ENCODE results near the gene RASA2. TPM values are rescaled to one million over a fixed set of nuclear protein-coding genes. Genes with fewer than 3 reads are reported as not detected.
"Not testable (repeated sequence)": the region's sequence is repeated elsewhere in the genome, so short reads cannot be mapped to it uniquely, and the experiment has no call there.

The RASA2 gene
- total RNA-seq, 1 experiment from 2014 or later = 14.0 TPM

DNA sequence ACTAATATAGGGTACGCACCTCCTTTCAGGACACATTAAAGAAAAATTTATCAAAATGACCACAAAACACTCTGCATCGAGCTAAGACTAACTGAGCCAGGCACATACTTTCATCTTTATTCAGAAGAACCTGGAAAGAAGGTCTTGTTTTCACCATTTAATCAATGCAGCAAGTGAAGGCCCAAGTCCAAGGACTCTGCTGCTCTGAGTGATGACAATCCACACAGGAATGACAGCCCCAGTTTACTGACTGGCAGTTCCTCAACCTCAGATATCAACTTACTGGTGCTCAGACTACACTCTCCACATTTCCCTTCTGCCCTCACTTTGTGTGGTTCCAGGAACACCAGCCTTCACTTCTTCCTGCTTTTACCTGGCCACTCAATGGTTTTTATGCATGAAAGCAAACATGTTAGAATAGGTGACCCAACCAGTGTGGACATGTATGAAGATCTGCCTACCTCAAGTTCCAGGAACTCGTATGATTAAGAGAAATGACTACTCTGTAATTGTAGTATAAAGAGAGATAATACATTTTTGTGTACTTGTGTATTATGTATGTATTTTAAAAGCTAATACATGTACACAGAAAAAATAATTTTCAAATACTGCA, 29.1 kb upstream of the RASA2 start:
- peak; percentile 47 for DNase-seq (ENCODE audit: low read depth)

DNA sequence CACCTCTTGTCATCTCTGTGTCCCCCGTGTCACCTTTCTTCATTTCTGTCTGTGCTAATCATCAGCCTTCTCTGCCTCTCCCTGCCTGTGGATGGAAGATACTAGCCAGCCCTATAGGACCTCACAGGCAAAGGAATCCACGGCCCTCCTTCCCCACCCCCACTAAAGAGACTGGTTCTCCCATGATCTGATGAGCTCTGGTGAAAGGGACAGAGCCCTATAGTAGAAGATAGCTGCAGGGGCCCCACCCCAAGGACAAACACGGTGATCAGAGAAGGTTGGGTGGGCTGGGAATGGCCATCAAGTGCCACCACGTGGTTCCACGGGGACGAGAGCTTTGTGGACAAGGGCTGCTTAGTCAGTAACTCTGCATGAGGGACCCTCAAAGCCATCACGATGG, 27.8 kb upstream of the RASA2 start:
- no peak for DNase-seq (ENCODE audit: low read depth)

DNA sequence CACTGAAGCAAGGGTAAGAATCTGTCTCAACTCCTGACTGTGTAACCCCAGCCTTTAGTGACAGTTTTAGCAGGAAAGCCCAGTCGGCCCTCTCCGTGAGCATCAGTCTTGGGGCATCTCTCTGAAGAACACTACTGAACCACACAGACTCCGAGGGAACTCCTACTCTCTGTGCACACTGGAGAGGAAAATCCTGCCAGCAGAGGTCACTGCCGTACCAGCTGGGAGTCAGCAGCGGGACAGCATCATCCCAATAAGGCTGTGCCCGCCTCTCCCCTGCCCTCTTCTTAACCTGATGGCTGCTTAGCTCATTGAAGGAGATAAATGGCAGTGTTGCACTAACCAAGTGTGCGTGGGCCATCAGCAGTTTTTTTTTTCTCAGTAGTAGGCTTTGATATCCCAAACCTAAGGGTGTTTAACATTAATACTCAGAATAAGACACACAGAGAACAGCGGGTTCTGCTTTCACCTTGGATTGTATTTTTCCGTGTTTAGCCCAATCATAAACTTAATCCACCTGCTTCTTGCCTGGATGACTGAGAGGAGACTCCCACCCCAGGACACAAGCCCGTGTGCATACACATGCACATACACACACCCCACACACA, 26.6 kb upstream of the RASA2 start:
- DNase-seq (ENCODE audit: low read depth) = peak; percentile 87

DNA sequence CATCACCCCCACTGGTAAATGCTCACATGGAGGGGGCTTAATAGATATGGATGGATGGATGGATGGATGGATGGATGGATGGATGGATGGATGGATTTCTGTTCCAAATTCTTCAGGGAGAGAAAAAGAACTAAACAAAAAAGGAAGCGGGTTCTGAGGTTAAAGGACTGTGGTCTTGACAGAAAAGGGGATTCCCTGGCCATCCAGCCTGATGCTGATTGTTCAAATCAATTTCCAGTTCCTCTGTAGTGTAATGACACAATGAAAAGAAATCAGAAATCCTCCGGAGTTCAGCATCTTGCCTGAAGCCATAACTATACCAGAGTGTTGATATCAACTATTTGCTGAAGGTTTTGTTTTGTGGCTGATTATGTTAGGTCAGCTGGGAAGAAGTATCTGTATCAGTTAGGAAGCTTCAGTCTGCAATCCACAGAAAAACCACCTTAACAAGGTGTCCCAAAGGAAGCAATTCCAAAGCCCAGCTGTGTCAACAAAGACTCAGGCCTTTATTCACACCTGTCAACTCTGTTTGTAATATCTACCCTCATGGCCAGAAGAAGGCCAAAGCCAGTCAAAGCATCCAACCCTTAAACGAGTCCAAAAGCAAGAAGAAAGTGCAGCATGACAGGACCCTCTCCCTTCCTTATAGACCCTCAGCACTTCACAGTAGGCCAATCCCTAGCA, 24.5 kb upstream of the RASA2 start:
- no peak for DNase-seq (ENCODE audit: low read depth)

DNA sequence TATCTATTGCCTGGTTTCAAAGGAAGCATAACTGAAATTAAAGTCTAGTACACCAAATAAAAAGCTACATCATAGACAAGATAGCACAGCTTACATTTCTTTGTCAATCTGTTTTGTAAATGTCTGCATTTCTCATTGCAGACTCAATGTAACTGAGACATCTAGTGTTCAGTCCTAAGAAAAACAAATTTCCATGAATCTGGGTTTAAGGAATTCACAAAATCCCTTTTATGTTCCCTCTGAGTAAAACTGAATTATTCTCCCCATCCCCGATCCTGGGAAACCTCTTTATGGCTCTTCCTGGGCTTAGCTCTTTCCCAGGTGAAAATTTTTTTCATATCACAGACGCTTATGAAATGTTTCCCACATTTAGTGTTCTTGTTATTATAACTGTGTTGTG, 21.6 kb upstream of the RASA2 start:
- no peak for DNase-seq (ENCODE audit: low read depth)

DNA sequence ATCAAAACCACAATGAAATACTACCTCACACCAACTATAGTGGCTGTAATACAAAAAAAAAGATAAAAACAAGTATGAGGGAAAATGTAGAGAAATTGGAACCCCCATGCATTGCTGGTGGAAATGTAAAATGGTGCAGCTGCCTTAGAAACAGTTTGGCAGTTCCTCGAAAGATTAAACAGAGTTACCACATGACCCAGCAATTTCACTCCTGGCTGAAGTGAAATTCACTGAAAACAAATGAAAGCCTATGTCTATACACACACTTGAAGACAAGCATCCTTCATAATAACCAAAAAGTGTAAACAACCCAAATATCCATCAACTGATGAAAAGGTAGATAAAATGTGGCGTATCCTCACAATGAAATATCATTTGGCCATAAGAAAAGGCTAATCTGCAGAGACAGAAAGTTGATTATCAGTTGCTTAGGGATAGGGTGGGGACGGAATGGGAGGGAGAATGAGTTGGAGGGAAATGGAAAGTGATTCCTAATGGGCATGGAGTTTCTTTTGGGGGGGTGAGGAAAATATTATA, 20.1 kb upstream of the RASA2 start:
- no peak for DNase-seq (ENCODE audit: low read depth)

DNA sequence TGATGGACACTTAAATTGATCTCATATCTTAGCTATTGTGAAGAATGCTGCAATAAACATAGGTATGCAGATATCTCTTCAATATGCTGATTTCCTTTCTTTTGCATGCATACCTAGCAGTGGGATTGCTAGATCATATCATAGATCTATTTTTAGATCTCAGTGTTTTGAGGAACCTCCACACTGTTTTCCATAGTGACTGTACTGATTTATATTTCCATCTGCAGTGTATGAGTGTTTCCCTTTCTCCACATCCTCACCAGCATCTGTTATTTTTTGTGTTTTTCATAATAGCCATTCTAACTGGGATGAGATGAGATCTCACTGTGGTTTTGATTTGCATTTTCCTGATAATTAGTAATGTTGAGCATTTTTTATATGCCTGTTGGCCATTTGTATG, 17.1 kb upstream of the RASA2 start:
- no peak for DNase-seq (ENCODE audit: low read depth)

DNA sequence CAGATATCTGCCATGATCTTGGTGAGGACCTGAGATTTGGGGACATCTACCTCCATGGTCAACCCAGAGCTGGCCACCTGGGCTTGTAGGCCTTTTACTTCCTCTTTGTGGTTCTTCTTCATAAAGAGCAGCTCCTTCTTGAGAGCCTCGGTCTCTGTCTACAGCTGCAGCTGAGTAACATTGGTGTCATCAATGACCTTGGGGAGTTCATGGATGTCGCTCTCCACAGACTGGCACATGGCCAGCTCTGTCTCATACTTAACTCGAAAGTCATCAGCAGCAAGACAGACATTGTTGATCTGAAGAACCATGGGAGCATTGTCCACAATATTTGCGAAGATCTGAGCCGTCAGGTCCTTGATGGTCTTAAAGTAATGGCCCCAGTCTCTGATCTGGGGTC, 15.7 kb upstream of the RASA2 start:
- DNase-seq (ENCODE audit: low read depth) = peak; percentile 82

DNA sequence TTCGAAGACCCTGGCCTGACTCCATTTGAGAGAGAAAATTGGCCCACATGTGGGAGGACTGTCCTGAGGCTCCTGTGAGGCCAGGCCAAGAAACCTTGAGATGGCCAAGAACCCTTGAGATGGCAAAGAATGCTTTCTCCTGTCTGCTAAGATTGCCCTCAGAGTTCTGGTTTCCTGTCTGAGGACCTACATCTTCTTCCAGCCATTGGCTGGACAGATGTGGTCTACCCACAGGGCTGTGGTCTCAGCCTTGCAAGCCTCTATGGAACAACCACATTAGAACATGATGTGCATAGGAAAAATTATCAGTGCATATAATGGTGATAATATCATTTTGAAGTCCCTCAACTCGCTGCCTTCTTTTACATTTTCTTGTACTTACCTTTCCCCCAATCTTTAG, 10.8 kb upstream of the RASA2 start:
- DNase-seq (ENCODE audit: low read depth) = peak; percentile 40

DNA sequence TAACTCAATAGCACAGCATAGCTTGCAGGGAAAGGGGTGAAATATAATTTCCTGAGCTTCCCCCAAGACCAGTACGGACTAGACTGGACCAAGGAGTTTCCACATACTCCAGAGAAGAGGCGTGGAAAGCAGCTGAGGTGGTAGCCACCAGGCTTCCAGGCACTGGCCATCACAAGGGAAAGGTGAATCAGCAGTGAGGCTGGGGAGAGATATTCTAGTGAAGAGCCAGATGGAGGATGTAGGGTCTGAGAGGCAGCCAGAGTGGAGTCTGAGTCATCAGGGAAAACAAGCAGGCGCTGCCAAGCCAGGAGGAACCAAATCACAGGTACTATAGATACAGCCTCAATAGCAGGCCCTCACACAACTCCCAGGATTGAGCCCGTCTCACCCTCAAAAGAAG, 9.6 kb upstream of the RASA2 start:
- peak; percentile 99 for DNase-seq (ENCODE audit: low read depth)

DNA sequence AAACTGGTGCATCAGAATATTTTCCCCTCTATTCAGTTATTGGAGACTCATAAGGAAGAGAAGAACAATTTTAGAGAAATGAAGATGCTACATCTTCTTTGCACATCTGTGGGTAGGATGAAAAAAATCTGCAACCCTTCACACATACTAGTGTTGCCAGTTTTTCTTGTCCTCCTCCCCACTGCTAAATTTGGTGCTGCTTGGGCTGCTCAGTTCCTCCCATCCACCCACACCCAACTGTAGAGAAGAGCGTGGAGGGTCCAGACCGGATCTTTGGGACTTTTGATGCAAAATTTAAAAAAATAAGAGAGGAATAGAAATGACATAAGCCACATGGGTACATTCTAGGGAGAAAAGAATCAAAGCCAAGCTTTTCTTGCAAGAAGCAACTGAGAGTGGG, 8.7 kb upstream of the RASA2 start:
- no peak for DNase-seq (ENCODE audit: low read depth)

DNA sequence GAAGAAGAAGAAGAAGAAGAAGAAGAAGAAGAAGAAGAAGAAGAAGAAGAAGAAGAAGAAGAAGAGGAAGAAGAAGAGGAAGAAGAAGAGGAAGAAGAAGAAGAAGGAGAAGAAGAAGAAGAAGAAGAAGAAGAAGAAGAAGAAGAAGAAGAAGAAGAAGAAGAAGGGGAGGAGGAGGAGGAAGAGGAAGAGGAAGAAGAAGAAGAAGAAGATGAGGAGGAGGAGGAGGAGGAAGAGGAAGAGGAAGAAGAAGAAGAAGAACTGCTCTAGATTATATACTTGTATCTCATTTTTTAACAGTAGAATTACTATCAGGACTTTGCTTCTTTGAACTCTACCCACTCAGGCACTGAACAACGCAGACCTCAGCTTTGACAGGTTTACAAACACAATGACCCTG, 8.0 kb upstream of the RASA2 start:
- not testable (repeated sequence) for DNase-seq (ENCODE audit: low read depth)

DNA sequence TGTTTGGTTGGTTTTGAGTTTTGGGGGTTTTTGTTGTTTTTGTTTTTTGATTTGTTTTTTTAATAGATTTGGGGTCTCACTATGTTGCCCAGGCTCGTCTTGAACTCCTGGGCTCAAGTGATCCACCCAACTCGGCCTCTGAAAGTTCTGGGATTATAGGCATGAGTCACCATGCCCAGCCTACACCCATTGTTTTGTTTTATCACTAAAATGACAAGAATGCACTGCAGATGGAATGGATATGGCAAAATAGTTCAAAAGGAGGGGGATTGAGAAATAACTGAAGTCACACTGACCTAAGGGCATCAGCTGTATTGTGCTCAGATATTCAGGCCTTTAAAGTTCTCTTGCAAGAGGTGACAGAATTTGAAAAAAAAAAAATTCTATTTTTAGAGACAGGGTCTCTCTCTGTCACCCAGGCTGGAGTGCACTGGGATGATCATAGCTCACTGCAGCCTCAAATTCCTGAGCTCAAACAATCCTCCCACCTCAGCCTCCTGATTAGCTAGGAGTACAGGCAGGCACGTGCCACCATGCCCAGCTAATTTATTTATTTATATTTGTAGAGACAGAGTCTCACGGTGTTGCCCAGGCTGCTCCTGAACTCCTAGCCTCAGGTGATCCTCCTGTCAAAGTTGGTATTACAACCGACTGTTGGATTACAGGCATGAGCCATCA, 4.4 kb upstream of the RASA2 start:
- DNase-seq (ENCODE audit: low read depth) = peak; percentile 94

DNA sequence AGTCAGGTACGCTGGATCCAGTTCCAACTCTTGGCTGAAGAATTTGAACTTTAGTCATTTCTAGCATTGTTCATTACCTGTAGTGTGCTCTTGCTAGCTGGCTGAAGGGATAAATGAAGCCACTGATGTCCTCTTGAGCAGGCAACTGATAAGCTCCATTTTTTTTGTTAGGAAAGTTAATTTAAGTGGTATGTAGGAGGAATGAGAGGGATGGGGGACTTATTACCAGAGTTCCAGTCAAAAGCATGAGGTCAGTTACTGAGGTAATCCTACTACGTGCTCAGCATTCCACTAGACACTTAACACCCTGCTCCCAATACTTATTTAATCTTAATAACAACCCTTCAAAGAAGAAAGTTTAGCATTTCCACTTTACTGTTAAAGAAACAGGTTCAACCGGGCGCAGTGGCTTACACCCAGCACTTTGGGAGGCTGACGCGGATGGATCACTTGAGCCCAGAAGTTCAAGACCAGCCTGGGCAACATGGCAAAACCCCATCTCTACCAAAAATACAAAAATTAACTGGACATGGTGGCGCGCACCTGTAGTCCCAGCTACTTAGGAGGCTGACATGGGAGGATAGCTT, 2.0 kb upstream of the RASA2 start:
- no peak for DNase-seq (ENCODE audit: low read depth)

DNA sequence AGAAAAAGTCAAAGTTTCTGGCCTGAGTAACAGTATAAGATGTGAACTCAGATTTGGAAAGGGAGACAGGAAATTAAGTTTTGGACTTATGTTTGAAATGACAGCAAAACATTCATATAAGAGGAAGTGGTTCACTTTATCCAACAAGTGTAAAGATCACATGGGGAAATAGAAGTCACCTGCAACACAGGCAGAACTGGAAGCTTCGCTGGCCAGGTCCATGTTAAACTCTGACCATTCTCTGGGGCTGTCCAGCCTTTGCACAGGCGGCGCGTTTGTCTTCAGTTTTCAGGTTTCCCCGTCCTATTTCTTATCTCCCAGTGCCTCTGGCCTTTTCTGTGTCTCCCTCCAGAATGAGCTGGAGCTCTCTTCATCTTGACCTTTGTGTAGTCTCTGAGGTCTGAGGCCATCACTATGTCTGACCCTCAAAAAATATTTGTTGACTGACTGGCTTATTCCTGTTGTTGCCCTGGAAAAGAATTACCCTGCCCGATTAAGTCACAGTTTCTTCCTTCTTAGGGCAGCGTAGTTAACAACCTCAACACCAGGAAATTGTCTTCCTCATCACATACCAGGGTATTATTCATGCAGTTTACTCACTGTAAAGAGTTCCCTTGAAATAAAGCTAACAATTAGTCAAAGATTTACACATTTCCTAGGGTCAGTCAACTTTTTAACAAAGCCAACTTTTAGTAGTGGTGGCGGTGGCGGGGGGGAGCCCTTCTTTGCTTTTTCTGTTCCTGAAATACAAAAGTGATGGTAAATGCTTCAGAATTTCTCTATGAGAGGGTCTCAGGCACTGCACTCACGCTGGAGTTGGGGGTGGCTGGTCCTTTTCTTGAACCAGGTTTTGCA, 959 bp upstream of the RASA2 start:
- peak; percentile 87 for DNase-seq (ENCODE audit: low read depth)

DNA sequence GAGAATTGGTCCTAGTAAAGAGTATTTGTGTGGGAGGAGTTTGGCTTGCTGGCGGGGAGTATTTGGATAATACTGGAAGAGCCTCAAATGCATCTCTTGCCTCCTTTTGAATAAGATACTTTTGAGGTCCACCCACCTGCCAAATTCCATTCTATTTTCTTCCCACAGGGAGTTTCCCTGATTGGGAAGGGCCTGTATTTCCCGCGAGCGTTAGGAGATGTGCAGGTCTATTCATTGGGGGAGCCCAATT, 406 bp upstream of the RASA2 start:
- DNase-seq (ENCODE audit: low read depth) = peak; percentile 78

DNA sequence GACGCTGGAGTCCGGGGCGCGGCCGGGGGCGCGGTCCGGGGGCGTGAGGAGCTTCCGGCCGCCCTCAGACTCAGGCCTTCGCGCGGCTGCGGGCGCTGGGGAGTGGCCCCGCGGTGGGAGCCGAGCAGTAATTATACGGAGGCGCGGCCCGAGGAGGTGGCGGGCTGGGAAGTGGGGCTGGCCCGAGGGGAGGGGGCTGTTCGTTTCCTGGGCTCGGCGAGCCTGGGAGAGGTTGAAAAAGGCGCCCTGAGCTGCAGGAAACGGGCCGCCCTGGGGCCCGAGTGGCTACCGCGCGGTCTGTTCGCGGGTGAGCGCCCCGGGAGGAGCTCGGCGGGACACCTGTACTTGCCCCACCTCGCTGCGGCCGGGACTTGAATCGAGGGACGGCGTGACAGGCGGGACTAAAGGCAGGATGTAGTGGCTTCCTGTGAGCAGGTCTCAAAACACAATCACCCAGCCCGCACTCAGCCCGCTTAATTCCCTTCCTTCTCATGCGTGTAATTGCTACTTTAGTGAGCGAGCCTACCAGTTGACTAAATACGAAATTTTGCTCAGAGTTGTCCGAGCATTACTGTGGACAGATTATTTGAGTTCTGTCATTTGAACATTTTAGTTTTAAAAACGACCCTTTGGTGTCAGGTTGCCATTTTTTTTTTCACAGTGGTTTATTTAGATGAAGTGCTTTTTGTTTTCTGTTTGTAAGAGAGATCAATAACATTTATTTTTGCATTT, 860 bp downstream of the RASA2 start:
- DNase-seq (ENCODE audit: low read depth) = peak; percentile 82

DNA sequence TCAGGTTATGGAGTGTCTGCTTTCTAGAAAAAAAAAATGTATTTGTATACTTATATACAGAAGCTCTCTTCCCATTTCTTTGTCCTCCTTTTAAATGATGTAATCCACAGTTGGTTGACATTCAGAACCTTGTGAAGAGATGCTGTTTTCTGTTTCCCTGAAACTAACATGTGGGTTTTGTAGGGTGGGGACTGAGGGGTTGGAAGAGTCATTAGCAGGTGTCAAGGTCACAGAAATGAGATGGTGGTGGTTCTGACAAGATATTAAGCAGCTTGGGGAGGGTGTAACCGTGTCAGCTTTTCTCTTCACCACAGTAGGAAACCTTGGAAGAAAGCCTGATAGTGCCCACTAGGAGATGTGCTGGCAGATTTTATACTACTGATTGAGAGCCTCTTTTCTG, 2.4 kb downstream of the RASA2 start:
- DNase-seq (ENCODE audit: low read depth) = no peak

DNA sequence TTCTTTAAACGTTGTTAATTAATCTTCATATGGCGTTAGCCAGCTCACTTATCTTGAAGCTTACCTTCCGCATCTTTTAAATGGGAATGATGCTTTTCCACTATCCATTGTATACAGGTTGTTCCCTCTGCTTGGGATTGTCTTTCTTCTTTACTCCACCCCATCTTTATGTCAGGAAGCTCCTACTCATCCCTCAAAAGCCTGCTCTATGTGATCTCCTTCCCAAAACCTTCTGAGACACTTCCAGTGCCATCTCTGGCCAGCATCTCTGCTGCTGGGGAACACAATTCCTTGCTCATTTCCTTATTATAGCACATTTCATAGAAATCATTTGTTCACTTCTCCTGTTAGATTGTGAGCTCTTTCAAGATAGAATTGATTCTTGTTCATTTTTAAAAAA, 4.3 kb downstream of the RASA2 start:
- no peak for DNase-seq (ENCODE audit: low read depth)

DNA sequence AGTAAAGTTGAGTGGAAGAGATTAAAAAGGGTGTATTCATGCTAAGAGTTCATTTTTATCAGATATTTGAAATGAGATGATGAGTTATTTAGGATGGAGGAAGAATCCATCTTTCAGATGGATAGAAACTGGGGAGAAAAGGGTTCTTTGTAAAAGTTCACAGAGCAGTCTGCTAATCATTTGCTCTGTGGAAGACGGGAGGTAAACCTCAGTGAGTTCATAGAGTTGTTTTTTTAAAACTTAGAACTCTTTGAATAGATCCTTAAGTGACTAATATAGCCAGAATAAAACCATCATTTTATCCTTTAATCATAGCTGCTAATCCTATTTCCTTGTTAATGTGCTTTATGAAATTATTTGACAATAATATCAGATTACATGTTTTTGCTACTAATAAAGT, 5.1 kb downstream of the RASA2 start:
- DNase-seq (ENCODE audit: low read depth) = no peak
